HG03432 (cell line): ENCODE measurements around the gene TGFBI.
"Not testable (repeated sequence)": the region's sequence is repeated elsewhere in the genome, so short reads cannot be mapped to it uniquely, and the experiment has no call there.

Experiments
- ATAC-seq: cut with Tn5 transposase; IDR thresholded peaks from one replicate; pipeline ENCODE4 v1.9.1; 2021; ENCODE audit warnings: mild to moderate bottlenecking, moderate library complexity; ENCODE audit not compliant: unreplicated experiment

Gene TGFBI

GRCh38 chr5:136043968-136044610 lies 15.3 kb downstream of the TGFBI start:
- no peak for ATAC-seq

- ATAC-seq, result not testable (repeated sequence)
Measured at GRCh38 chr5:136045026-136045425, 16.2 kb downstream of the TGFBI start.

- no peak for ATAC-seq
Measured at GRCh38 chr5:136046246-136046645, 17.5 kb downstream of the TGFBI start.

- no peak for ATAC-seq
Measured at GRCh38 chr5:136047858-136048257, 19.1 kb downstream of the TGFBI start.

GRCh38 chr5:136048966-136049365 lies 20.2 kb downstream of the TGFBI start:
- ATAC-seq, result no peak

GRCh38 chr5:136051486-136052220 lies 22.9 kb downstream of the TGFBI start:
- ATAC-seq, result no peak

GRCh38 chr5:136052692-136053335 lies 24.0 kb downstream of the TGFBI start:
- no peak for ATAC-seq

GRCh38 chr5:136053336-136054141 lies 24.8 kb downstream of the TGFBI start:
- no peak for ATAC-seq

- ATAC-seq, result no peak
Measured at GRCh38 chr5:136054142-136055019, 25.6 kb downstream of the TGFBI start.

- no peak for ATAC-seq
Measured at GRCh38 chr5:136055612-136056309, 27.0 kb downstream of the TGFBI start.

- no peak for ATAC-seq
Measured at GRCh38 chr5:136056336-136056735, 27.5 kb downstream of the TGFBI start.

- ATAC-seq, result no peak
Measured at GRCh38 chr5:136056771-136057335, 28.1 kb downstream of the TGFBI start.

GRCh38 chr5:136057401-136058038 lies 28.7 kb downstream of the TGFBI start:
- no peak for ATAC-seq

GRCh38 chr5:136058039-136058971 lies 29.5 kb downstream of the TGFBI start:
- ATAC-seq, result no peak

GRCh38 chr5:136058972-136059354 lies 30.2 kb downstream of the TGFBI start:
- no peak for ATAC-seq

GRCh38 chr5:136060963-136061362 lies 32.2 kb downstream of the TGFBI start:
- ATAC-seq, result no peak

GRCh38 chr5:136061630-136062365 lies 33.0 kb downstream of the TGFBI start:
- ATAC-seq, result no peak
